Uterus (tissue), 4 donors: ENCODE measurements around the gene FADS1. TPM values are rescaled to one million over a fixed set of nuclear protein-coding genes. Genes with fewer than 3 reads are reported as not detected.

Source experiments
- DNase-seq, 2 donors: peaks; one replicate each; pipeline ENCODE4 v3.0.0-alpha.2; 2019 to 2020
- H3K27ac ChIP-seq, 2 donors: fragments of 200-600 bp; sonication (generic); 1 replicate in 1 of 2; 2 replicates in 1 of 2; pipeline ENCODE4 v1.5.1; 2016 to 2018
- H3K27me3 ChIP-seq, 2 donors: fragments of 200-600 bp; sonication (generic); one replicate each; pipeline ENCODE4 v1.5.1; 2018 to 2019; ENCODE audit warnings: control low read depth in 1 of 2
- H3K36me3 ChIP-seq, 2 donors: fragments of 200-600 bp; sonication (generic); one replicate each; pipeline ENCODE4 v1.5.1; 2019; ENCODE audit warnings: control low read depth in 1 of 2
- H3K4me1 ChIP-seq, 2 donors: fragments of 200-600 bp; sonication (generic); one replicate each; pipeline ENCODE4 v1.5.1; 2018 to 2019; ENCODE audit warnings: control low read depth in 1 of 2
- H3K4me3 ChIP-seq, 2 donors: fragments of 200-600 bp; sonication (generic); 1 replicate in 1 of 2; 2 replicates in 1 of 2; pipeline ENCODE4 v1.5.1; 2018 to 2019; ENCODE audit warnings: mild to moderate bottlenecking in 1 of 2
- H3K9me3 ChIP-seq, 2 donors: fragments of 200-600 bp; sonication (generic); one replicate each; pipeline ENCODE4 v1.5.1; 2019; ENCODE audit warnings: control low read depth in 1 of 2
- POLR2A ChIP-seq, 2 donors: fragments of 450-650 bp; IDR thresholded peaks; one replicate each; pipeline ENCODE4 v1.6.1; 2016; ENCODE audit warnings: antibody characterized with exemption in 2 of 2, mild to moderate bottlenecking in 1 of 2, moderate library complexity in 1 of 2
- intact Hi-C: fragments of 100-400 bp; cut with DNase I; formaldehyde crosslinking; loops from one replicate; pipeline ENCODE4 v1.15.1; 2023; ENCODE audit warnings: low total_unique reads
- total RNA-seq, 4 donors: library from RNA; depleted of rRNA in 3 of 4; stranded (reverse); fragments of >200 nt in 3 of 4; gene quantifications; one replicate each; pipeline versions ENCODE4 v1.1.0 to v1.2.4, GENCODE V29; 2014 to 2023
- TF ChIP-seq, protein P1 (sequence below), 4 experiments: fragments of 200-600 bp in 2 of 4; fragments of 450-650 bp in 2 of 4; sonication (generic) in 2 of 4; IDR thresholded peaks; one replicate each; pipeline ENCODE4 v1.5.1; 2016 to 2019; ENCODE audit warnings: antibody characterized with exemption in 4 of 4, mild to moderate bottlenecking in 2 of 4, moderate library complexity in 1 of 4
- donor health status: DM: yes; HTN: yes; CAD: no.

FADS1 gene
- total RNA-seq, 4 donors from 2014 or later, result 23.8 to 57.1 (median 38.3) TPM

DNA sequence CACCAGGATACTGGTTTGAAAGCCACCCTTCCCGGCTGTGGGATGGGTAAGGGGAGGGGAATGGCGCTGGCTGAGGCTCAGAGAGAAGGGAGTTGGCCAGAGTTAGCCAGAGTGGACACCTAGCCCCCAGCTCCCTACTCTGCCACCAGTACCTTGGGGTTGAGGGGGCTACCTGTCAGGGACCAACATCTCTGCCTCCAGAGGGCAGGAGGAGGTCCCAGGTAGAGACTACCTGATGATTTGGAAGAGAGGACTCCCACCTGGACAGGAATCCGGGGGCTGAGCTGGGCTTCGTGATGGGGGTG lies 60.7 kb downstream of the FADS1 start:
- H3K27ac ChIP-seq, result peak overlapping the region; percentile 86 to 91
- H3K27me3 ChIP-seq, result no peaks in the 10 kb centered on the region
- no peak for TF ChIP-seq POLR2A (IDR thresholded peaks at IDR 0.05)
- TF ChIP-seq, protein P1, sequence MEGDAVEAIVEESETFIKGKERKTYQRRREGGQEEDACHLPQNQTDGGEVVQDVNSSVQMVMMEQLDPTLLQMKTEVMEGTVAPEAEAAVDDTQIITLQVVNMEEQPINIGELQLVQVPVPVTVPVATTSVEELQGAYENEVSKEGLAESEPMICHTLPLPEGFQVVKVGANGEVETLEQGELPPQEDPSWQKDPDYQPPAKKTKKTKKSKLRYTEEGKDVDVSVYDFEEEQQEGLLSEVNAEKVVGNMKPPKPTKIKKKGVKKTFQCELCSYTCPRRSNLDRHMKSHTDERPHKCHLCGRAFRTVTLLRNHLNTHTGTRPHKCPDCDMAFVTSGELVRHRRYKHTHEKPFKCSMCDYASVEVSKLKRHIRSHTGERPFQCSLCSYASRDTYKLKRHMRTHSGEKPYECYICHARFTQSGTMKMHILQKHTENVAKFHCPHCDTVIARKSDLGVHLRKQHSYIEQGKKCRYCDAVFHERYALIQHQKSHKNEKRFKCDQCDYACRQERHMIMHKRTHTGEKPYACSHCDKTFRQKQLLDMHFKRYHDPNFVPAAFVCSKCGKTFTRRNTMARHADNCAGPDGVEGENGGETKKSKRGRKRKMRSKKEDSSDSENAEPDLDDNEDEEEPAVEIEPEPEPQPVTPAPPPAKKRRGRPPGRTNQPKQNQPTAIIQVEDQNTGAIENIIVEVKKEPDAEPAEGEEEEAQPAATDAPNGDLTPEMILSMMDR (IDR thresholded peaks at IDR 0.05), result no peak
- H3K4me1 ChIP-seq, result peaks cover 0 to 3% of the 10 kb centered on the region in 2 donors
- no peak overlapping the region for H3K4me3 ChIP-seq
- no peaks in the 10 kb centered on the region for H3K36me3 ChIP-seq
- DNase-seq, result no peak
- H3K9me3 ChIP-seq, result no peaks in the 10 kb centered on the region
- intact Hi-C loops, result no loop called here

DNA sequence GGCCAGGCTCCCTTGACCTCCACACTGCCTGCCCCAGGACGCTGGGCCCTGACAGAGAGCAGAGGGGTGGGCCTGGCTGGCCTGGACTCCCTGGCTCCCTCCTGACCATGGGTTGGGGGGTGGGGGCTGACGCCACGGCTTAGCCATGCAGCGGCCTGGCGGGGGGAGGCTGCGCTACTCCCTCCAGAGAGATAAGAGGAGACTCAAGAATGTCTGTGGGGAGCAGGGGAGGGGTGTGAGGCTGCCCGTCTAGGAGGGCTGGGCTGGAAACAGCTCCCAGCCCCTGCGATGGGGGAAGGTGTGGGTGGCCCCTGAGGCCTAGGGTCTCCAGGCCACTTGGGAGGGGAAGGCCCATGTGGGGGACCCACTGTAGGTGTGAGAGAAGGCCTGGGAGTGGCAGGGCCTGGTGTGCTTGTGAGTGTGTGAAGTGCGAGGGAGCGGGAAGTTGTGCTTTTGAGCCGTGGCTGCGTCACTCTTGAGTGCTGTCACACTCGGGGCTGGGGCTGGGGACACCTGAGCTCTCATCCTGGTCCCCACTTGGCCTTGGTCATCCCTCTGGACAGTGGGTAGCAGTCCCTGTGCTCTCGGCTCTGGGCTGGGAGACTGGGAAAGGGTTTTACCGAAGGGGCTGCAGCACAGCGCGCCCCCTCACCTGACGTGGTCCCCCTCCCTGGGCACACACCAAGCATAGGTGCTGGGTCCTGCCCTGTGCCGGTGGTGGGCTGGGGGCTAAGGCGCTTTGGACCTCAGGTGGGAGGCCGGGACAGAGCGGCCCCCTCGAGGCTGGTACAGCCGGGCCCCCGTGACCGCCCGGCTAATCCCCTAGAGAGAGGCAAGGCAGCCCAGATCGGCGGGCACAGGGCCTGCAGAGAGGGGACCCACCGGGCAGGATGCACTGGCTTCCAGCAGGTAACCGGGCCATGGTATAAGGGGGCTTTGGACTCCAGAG lies 62.0 kb downstream of the FADS1 start:
- Histone ChIP-seq H3K27me3 (no peaks in the 10 kb centered on the region), H3K4me3 (peak overlapping the region; percentile 46 to 53), H3K36me3 (no peaks in the 10 kb centered on the region), H3K9me3 (no peaks in the 10 kb centered on the region), H3K4me1 (peaks cover 0 to 3% of the 10 kb centered on the region in 2 donors), H3K27ac (peak overlapping the region; percentile 86 to 91)
- intact Hi-C loops, result no loop called here
- TF ChIP-seq, protein P1 (IDR thresholded peaks at IDR 0.05), result no peak
- peak; percentile 33 to 43 for TF ChIP-seq POLR2A (IDR thresholded peaks at IDR 0.05)
- peak; percentile 75 to 84 for DNase-seq

DNA sequence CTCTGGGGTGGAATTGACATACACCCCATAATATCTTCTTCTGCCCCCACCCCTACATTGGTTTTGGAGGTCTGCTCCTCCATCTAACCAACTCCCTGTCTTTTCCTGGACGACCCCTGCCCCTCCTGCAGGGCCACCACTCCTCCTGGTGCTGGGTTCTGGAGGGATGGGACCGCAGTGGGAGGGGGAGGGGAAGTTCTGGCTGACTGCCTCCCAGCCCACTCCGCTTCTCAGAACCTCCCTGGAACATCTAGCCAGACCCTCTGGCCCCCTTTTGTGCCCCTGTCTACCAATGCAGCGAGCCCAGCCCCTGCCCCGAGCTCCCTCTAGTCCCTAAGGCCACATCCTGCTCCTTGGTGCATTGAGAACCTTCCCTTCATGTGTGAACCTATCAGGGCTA lies 63.1 kb downstream of the FADS1 start:
- DNase-seq, result no peak

DNA sequence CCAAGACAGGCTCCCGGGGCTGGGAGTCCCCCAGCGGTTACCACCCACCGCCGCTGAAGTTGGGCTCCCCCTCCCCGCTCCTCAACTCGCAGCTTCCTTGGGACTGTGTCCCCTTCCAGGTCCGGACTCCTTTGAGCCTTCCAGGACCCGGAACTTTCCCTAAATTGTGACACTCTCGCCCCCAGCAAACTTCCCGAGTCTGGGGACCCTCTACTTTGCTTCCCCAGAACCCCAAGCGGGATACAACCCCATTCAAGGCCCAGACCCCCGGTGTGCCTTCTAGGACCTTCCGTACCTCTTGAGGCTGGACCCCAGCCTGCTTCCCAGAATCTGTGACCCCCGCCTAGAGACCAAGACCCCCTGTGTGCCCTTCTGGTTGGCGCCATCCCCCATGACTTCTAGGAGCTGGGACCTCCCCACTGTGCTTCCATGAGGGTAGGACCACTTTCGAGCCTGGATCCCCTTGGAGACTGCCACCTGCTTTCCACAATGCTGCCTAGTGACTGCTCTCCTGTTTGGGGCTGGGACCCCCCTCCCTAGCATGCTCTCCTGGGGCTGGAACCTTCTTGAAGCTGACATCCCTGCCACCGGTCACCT lies 63.8 kb downstream of the FADS1 start:
- H3K36me3 ChIP-seq, result no peaks in the 10 kb centered on the region
- H3K9me3 ChIP-seq, result no peaks in the 10 kb centered on the region
- no peak for TF ChIP-seq POLR2A (IDR thresholded peaks at IDR 0.05)
- TF ChIP-seq, protein P1 (IDR thresholded peaks at IDR 0.05), result no peak
- peaks cover 0 to 3% of the 10 kb centered on the region in 2 donors for H3K4me1 ChIP-seq
- intact Hi-C loops, result no loop called here
- no peak for DNase-seq
- peak overlapping the region; percentile 46 to 53 for H3K4me3 ChIP-seq
- H3K27me3 ChIP-seq, result no peaks in the 10 kb centered on the region
- H3K27ac ChIP-seq, result peak overlapping the region; percentile 86 to 91

More for the DNA sequence above, 63.1 kb downstream of the FADS1 start:
- no peaks in the 10 kb centered on the region for H3K36me3 ChIP-seq
- no peaks in the 10 kb centered on the region for H3K9me3 ChIP-seq
- H3K27me3 ChIP-seq, result no peaks in the 10 kb centered on the region
- peaks cover 0 to 3% of the 10 kb centered on the region in 2 donors for H3K4me1 ChIP-seq
- peak overlapping the region; percentile 46 to 53 for H3K4me3 ChIP-seq
- no peak for TF ChIP-seq POLR2A (IDR thresholded peaks at IDR 0.05)
- TF ChIP-seq, protein P1 (IDR thresholded peaks at IDR 0.05), result no peak
- intact Hi-C loops, result no loop called here
- peak overlapping the region; percentile 86 to 91 for H3K27ac ChIP-seq
